GM18498 (cell line): ENCODE data around the gene IL12RB2.

Experiments
- ATAC-seq: cut with Tn5 transposase; IDR thresholded peaks from one replicate; pipeline ENCODE4 v1.9.1; 2021; ENCODE audit warnings: mild to moderate bottlenecking, moderate library complexity; ENCODE audit not compliant: unreplicated experiment

Gene IL12RB2

DNA sequence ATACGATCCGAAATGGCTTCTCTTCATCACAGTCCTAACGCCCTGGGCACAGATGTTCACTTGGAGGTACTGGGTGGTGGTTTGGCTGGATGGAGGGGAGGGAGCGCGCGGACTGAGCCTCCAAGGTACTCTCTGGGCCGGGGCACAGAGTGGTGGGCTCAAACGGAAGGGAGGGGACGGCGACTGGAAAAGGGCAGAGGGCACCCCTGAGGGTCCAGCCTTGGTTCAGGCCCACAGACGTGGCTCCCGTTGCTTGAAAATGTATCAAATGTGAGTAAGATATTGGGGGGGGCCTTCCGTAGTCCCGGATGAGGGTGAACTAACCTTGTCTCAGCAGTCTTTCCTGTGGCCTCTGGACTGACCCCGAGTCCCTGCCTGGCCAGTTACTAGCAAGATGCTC lies 463 bp downstream of the IL12RB2 start:
- peak; percentile 38 for ATAC-seq

GRCh38 chr1:67312615-67313014 lies 4.9 kb downstream of the IL12RB2 start:
- no peak for ATAC-seq

DNA sequence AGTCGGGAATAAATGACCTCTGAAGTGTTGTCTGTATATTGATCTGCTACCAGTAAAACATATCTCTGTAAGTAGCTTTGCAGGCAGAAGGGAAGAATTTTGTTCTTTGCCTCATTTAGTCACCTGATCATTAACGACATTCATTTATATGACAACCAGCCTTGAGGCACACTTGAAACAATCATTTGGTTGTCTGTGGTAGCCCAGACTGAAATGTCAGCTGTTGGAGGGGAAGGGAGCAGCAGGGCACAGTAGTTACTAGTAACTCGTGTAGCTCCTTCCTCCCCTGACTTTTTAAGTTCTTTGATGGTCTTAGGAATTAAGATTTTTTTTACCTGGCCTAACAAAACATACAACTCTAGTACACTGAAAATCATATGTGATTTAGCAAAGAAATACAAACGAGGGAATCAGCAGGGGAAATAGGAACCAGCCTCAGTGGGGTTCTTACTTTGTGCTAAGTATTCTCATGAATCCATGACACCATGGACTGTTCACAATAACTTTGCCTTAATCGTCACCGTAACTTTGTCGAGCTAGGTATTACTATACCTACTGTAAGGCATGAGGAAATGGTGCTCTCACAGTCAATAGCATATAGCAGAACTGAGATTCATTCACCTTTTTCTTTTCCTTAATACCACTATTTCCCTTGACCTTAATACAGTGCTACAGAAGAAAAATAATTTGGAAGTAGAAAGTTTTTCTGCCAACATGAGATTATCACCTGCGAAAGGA lies 6.4 kb downstream of the IL12RB2 start:
- no peak for ATAC-seq

- ATAC-seq: no peak
These were observed 7.0 kb downstream of the IL12RB2 start for GRCh38 chr1:67314696-67315095.

DNA sequence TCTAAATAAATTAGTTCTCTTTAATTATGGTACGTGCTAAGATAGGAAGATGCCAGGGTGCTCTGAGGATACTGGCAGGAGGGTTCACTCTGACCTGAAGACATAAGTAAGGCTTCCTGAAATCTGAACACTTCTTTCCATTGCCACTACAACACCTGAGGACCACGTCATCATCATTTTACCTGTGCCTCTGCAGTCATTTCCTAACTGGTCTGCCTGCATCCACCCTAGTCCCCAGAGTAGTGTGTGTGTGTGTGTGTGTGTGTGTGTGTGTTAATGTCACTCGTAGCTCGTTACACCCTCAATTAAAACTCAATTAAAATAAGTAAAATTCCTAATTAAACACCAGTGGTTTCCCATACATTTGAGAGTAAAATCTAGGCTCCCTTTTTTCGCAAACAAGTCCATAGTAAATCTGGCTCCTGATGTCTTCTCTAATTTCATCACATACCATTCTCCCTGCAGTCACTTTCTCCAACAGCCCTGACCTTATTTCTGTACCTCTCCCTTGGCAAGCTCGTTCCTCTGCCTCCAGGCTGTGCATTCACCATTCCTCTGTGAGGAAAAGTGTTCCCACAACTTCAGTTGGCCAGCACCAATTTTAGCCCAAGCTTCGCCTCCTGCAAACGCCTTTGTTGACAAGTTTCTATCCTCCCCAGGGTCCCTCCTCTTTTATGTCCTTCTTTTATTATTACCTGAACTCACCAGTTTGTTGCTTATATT lies 8.7 kb downstream of the IL12RB2 start:
- ATAC-seq: no peak

DNA sequence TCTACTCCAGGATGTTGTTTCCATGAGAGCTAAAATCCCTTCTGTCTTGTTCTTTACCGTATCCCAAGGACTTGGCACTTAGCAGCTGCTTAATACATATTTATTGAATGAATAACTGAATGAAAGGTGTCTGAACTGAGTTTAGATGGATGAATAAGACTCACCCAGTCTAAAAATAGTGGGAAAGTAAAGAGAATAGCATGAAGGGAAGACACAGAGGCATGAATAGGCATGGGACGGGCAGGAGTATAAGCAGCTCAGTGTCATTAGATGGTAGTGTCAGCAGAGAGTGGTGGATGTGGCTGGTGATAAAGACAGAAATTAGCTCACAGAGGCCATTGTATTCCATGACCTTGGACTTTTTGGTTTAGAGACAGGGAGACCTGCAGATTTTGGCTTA lies 9.2 kb downstream of the IL12RB2 start:
- ATAC-seq: no peak

DNA sequence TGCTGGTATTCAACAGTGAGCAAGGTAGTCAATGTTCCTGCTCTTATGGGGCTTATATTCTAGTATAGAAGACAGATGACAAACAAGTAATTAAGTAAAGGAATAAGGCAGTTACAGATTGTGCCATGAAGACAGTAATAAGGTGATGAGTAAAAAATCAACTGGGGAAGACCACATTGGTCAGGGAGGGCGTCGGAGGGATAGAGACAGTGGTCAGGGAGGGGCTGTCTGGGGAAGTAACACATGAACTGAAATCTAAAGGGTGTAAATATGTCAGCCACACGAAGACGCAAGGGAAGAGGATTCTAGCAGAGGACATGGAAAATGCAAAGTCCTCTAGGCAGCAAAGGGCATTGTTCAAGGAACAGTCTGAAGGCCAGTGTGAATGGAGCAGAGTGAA lies 10.1 kb downstream of the IL12RB2 start:
- ATAC-seq: no peak

DNA sequence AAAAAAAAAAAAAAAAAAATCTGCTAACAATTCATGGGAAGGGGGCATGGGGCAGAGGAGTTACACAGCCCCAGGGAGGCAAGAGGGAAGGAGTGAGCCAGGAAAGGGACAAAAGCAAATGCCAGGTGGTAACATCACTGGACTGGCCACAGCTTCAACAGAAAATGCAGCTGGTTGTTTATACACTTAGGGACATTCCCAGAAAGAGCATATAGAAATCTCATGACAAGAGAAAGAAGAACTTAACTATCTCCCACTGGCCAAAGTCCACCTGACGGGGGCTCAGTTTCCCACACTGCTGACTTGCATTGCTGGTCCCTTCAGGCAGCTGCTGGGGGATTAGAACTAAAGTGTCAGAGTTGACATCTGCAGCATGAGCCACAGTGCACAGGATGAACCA lies 14.8 kb downstream of the IL12RB2 start:
- no peak for ATAC-seq

- no peak for ATAC-seq
These were observed 15.4 kb downstream of the IL12RB2 start for GRCh38 chr1:67323087-67323486.

DNA sequence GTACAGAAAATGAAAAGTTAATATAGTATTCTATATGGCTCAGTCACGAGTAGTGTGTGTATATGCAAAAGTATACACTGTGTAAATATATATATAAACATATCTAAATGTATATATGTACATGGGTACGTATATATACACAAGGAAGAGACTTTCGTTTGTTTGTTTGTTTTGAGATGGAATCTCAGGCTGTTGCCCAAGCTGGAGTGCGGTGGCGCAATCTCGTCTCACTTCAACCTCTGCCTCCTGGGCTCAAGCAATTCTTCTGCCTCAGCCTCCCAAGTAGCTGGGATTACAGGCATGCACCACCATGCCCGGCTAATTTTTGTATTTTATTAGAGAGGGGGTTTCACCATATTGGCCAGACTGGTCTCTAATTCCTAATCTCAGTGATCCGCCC lies 16.4 kb downstream of the IL12RB2 start:
- no peak for ATAC-seq

GRCh38 chr1:67327864-67328466 lies 20.3 kb downstream of the IL12RB2 start:
- ATAC-seq: no peak

DNA sequence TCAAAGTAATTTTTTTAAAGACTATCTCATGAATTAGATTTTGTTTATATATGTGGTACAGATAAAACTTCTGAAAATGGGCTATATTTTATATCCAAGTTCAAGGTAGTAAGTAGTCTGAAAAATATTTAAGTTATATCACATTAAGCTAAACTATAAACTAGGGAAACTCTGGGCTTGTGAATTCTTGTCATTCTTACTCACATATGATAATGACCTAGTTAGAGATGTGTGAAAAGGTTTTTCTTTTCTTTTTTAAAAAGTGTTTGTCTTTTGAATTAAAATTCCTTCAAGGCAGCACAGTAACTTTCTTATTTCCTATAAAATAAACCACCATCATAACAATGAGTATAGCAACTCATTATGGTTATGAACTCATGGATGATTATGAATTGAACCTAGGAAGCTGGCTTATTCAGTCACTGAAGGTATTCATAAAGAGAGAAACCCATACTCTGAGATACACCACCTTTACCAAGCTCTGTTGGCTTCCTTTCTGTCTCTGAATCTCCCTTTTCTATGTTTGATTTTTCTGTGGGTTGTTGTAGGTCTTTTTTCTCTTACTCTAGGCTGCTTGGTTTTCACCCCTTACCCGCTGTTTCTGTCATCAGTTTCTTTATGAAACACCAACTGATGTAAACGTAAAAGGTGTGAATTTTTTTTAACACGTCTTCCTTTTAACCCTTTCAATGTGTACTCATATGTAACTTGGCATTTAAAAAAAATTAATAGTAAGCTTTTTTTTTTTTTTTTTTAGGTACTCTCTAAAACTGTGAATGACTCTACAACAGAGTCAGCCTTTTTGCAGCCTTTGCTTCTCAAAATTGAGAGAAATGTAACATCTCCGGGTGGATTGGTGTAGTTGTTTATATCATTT lies 25.2 kb downstream of the IL12RB2 start:
- peak; percentile 93 for ATAC-seq

DNA sequence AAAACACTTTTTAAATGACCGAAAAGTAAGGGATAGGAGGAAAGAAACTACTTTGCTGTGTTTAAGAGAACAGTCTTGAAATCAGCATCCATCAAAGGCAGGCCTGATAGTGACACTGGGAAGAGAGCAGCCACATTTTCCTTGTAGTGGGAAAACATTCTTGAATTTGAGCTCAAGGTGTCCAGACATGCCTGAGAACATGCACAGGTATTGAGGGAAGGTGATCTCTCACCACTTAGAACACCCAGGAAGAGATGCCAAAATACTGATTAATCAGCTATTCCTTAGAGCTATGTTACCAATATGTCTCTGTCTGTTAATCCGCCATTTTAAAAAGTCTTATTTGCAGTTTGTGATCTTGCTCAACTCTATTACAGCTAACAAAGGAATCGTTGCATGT lies 25.9 kb downstream of the IL12RB2 start:
- no peak for ATAC-seq

GRCh38 chr1:67335411-67335810 lies 27.7 kb downstream of the IL12RB2 start:
- no peak for ATAC-seq

DNA sequence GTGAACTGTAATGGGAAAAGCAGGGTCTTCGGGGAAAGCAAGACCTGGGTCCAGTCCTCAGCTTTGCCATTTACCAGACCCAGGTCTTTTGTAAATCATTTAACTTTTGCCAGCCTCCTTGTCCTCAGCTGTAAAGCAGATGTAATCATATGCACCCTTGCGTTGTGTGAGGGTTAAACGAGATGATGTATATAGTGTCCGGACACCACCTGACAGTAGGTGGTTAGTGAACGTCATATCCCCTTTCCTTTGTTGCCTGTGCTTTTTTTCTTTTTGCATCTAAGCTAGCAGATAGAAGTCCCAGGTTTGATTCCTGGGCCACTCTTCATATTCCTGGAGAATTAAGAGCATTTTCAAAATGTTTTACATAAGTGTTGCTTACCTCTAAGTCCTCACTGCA lies 28.5 kb downstream of the IL12RB2 start:
- ATAC-seq: no peak

DNA sequence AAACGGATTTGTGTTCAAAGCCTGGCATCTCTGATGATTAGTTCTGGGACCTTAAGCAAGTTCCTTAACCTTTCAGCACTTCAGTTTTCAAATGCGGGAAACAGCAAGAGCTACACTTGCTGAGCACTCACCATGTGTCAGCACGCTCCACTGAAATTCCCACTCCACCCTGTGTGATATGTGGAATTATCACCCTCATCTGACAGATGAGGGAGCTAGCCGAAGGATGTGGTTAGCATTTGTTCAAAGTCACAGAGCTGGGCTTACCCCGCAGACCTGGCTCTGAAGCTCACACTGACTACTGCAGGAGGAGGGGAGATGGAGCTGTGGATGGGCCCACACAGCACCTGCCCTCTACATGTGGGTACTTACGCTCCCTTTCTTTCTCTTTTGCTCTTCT lies 29.1 kb downstream of the IL12RB2 start:
- ATAC-seq: no peak

- peak; percentile 43 for ATAC-seq
These were observed 31.0 kb downstream of the IL12RB2 start for GRCh38 chr1:67338642-67339041.

DNA sequence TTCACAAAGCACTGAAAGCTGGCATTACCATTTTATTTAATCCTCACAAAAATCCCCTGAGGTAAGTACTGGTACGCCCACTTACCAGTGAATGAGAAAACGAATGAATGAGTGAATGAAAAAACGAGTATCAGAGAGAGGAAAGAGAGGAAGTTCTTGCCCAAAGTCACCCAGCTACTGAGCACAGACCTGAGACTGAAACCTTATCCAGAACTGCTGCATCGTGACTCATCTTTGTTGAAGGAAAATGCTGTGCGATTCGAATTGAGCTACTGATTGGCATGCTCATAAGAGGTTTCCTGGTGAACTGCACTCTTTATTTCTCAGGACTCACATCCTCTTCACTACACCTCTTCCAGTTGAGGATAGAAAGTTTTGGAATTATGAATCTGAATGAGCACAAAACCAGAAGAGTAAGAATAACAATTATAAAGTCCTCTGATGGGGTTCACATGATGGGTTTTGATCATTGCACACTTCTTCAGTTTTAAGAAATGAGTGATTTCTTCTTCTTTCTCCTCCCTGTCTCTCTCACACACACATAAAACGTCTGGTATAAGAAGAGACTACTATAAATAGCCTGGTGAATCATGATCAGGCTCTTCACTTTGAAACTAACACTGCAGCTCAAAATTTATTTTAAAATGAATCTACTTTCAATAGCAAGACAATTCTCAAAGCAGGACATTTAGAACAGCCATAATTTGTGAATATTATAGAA lies 32.1 kb downstream of the IL12RB2 start:
- ATAC-seq: peak; percentile 34

- ATAC-seq: peak; percentile 45
These were observed 34.6 kb downstream of the IL12RB2 start for GRCh38 chr1:67342076-67342890.

GRCh38 chr1:67345556-67345955 lies 37.9 kb downstream of the IL12RB2 start:
- ATAC-seq: no peak
